Natural killer cell (primary cell): ENCODE data around the gene FGB. TPM values are rescaled to one million over a fixed set of nuclear protein-coding genes. Genes with fewer than 3 reads are reported as not detected.

ENCODE experiments used
- ATAC-seq, 3 donors: fragments of 150-1000 bp in 2 of 3; fragments of 200-7000 bp in 1 of 3; cut with Tn5 transposase; 1 replicate in 1 of 3; 2 replicates in 2 of 3; pipeline ENCODE4 v1.10.0; 2021; ENCODE audit warnings: mild to moderate bottlenecking in 2 of 3, moderate library complexity in 2 of 3
- DNase-seq, 2 donors: peaks; one replicate each; pipeline versions ENCODE4 v3.0.0 to v3.0.0-alpha.2; 2013 to 2021; ENCODE audit warnings: mixed read lengths in 1 of 2
- H3K27ac ChIP-seq: one replicate; pipeline ENCODE4 v1.5.1; 2013; ENCODE audit warnings: mild to moderate bottlenecking, low read length
- H3K27me3 ChIP-seq: one replicate; pipeline ENCODE4 v1.6.1; 2013; ENCODE audit warnings: low read length; ENCODE audit not compliant: control insufficient read depth, insufficient read depth
- H3K36me3 ChIP-seq: one replicate; pipeline ENCODE4 v1.6.1; 2013; ENCODE audit warnings: low read length; ENCODE audit not compliant: control insufficient read depth, insufficient read depth
- H3K4me1 ChIP-seq: one replicate; pipeline ENCODE4 v1.6.1; 2013; ENCODE audit warnings: low read length; ENCODE audit not compliant: control insufficient read depth, insufficient read depth
- H3K4me3 ChIP-seq: one replicate; pipeline ENCODE4 v1.5.1; 2013; ENCODE audit warnings: low read length
- H3K9me3 ChIP-seq: one replicate; pipeline ENCODE4 v1.6.1; 2013; ENCODE audit warnings: low read length; ENCODE audit not compliant: control insufficient read depth, insufficient read depth
- H3K27ac Mint-ChIP-seq, 2 donors: one replicate each; pipeline ENCODE4 v1.8.0; 2022; ENCODE audit warnings: mild to moderate bottlenecking in 2 of 2, mixed read lengths in 2 of 2, moderate library complexity in 1 of 2
- H3K27me3 Mint-ChIP-seq, 2 donors: one replicate each; pipeline ENCODE4 v1.8.0; 2022; ENCODE audit warnings: low read depth in 2 of 2, mixed read lengths in 2 of 2
- H3K36me3 Mint-ChIP-seq: one replicate; pipeline ENCODE4 v1.8.0; 2022; ENCODE audit warnings: mixed read lengths
- H3K4me1 Mint-ChIP-seq, 2 donors: one replicate each; pipeline ENCODE4 v1.8.0; 2022; ENCODE audit warnings: mixed read lengths in 2 of 2
- H3K4me3 Mint-ChIP-seq: one replicate; pipeline ENCODE4 v1.8.0; 2022; ENCODE audit warnings: mild to moderate bottlenecking, moderate library complexity, mixed read lengths
- H3K9me3 Mint-ChIP-seq, 2 donors: one replicate each; pipeline ENCODE4 v1.8.0; 2022; ENCODE audit warnings: mixed read lengths in 2 of 2
- CTCF ChIP-seq: fragments of 200-600 bp; IDR thresholded peaks from one replicate; pipeline ENCODE4 v1.8.0; 2022; ENCODE audit warnings: antibody characterized with exemption
- WGBS: methylation state at CpG from one replicate; pipeline ENCODE4 v1.1.7; 2013; ENCODE audit warnings: missing lambda C conversion rate; ENCODE audit not compliant: insufficient coverage; 5-methylcytosine and 5-hydroxymethylcytosine counted together
- intact Hi-C: fragments of 100-400 bp; cut with micrococcal nuclease; formaldehyde crosslinking; loops from one replicate; pipeline ENCODE4 v1.14.2; 2022
- total RNA-seq, 4 donors: library from RNA; stranded (reverse); fragments of 120-200 nt in 1 of 4; gene quantifications; one replicate each; pipeline versions ENCODE4 v1.2.3 to v1.2.4, GENCODE V29; 2013 to 2022

FGB gene
- total RNA-seq, 3 donors from 2014 or later (not counting 1 experiment from before 2014, with no cell fraction given): not detected

- H3K4me1 ChIP-seq: no peaks in the 10 kb centered on the region
- H3K4me3 Mint-ChIP-seq: no peak overlapping the region
- no peaks in the 10 kb centered on the region for H3K9me3 ChIP-seq
- WGBS: 95% methylated on average over 4 of the region's 4 CpGs
- H3K27ac Mint-ChIP-seq: no peak overlapping the region
- DNase-seq (no peak), ATAC-seq (no peak)
- H3K36me3 Mint-ChIP-seq: no peaks in the 10 kb centered on the region
- no peak for TF ChIP-seq CTCF
- H3K4me1 Mint-ChIP-seq: no peaks in the 10 kb centered on the region
- H3K36me3 ChIP-seq: no peaks in the 10 kb centered on the region
- H3K27me3 ChIP-seq: no peaks in the 10 kb centered on the region
- H3K4me3 ChIP-seq: no peak overlapping the region
- intact Hi-C loops: no loop called here
- H3K27ac ChIP-seq: no peak overlapping the region
- peaks cover 10 to 24% of the 10 kb centered on the region in 2 donors for H3K27me3 Mint-ChIP-seq
- no peaks in the 10 kb centered on the region for H3K9me3 Mint-ChIP-seq
Measured at GRCh38 chr4:154529728-154530519, 32.9 kb upstream of the FGB start.

- Mint-ChIP-seq H3K27ac (no peak overlapping the region), H3K27me3 (peaks cover 0 to 3% of the 10 kb centered on the region in 2 donors), H3K4me3 (no peak overlapping the region), H3K36me3 (peaks cover 5% of the 10 kb centered on the region), H3K4me1 (no peaks in the 10 kb centered on the region), H3K9me3 (no peaks in the 10 kb centered on the region)
- no peaks in the 10 kb centered on the region for H3K27me3 ChIP-seq
- no peak for DNase-seq
- peaks cover 32% of the 10 kb centered on the region for H3K36me3 ChIP-seq
- ATAC-seq: no peak
- no peaks in the 10 kb centered on the region for H3K4me1 ChIP-seq
- H3K4me3 ChIP-seq: no peak overlapping the region
- TF ChIP-seq CTCF: no peak
- no peak overlapping the region for H3K27ac ChIP-seq
- intact Hi-C loops: no loop called here
- no peaks in the 10 kb centered on the region for H3K9me3 ChIP-seq
- WGBS: 100% methylated on average over 1 of the region's 1 CpG
Measured at GRCh38 chr4:154534296-154534695, 28.5 kb upstream of the FGB start.

GRCh38 chr4:154542271-154542879 lies 20.4 kb upstream of the FGB start:
- peaks cover 36% of the 10 kb centered on the region for H3K36me3 Mint-ChIP-seq
- H3K36me3 ChIP-seq: peaks cover 96% of the 10 kb centered on the region
- no peak overlapping the region for H3K27ac Mint-ChIP-seq
- no peaks in the 10 kb centered on the region for H3K4me1 ChIP-seq
- no peaks in the 10 kb centered on the region for H3K9me3 ChIP-seq
- H3K27ac ChIP-seq: no peak overlapping the region
- H3K27me3 ChIP-seq: no peaks in the 10 kb centered on the region
- no peak overlapping the region for H3K4me3 Mint-ChIP-seq
- H3K9me3 Mint-ChIP-seq: no peaks in the 10 kb centered on the region
- DNase-seq (no peak), ATAC-seq (no peak)
- TF ChIP-seq CTCF: no peak
- WGBS: 98% methylated on average over 2 of the region's 4 CpGs
- no peaks in the 10 kb centered on the region for H3K27me3 Mint-ChIP-seq
- H3K4me1 Mint-ChIP-seq: no peaks in the 10 kb centered on the region
- intact Hi-C loops: no loop called here
- no peak overlapping the region for H3K4me3 ChIP-seq
